Caco-2 (cell line): Measurements from ENCODE around the gene PKMYT1. TPM values are rescaled to one million over a fixed set of nuclear protein-coding genes. Genes with fewer than 3 reads are reported as not detected.

Experiments
- BruUV-seq: library from RNA; stranded (reverse); fragments of 400-500 nt; replicated peaks from 2 replicates; lab custom pipeline; 2021; lab: Mats Ljungman, UMichigan
- CTCF ChIA-PET: fragments of 300-600 bp; sonication (Branson Sonifier 250); formaldehyde crosslinking; loops from one replicate; lab custom pipeline; 2022; ENCODE audit warnings: antibody characterized with exemption; lab: Charles Lee
- POLR2A ChIA-PET: fragments of 300-600 bp; sonication (Branson Sonifier 250); formaldehyde crosslinking; loops from one replicate; lab custom pipeline; 2022; ENCODE audit warnings: antibody characterized with exemption; lab: Charles Lee
- DNase-seq, 2 experiments: peaks; one replicate each; pipeline versions ENCODE4 v3.0.0 to v3.0.0-alpha.2; 2020 to 2022
- H3K27me3 ChIP-seq: replicated peaks from 2 replicates; pipeline ENCODE4 v1.6.0; 2011; ENCODE audit warnings: low read length; ENCODE audit not compliant: control insufficient read depth, insufficient read depth
- H3K36me3 ChIP-seq: 2 replicates; pipeline ENCODE4 v1.5.1; 2011; ENCODE audit warnings: low read length; ENCODE audit not compliant: control insufficient read depth, insufficient read depth
- H3K4me1 ChIP-seq: fragments of 250-450 bp; sonication (Bioruptor Pico); 2 replicates; pipeline ENCODE4 v1.5.1; 2020; ENCODE audit warnings: mild to moderate bottlenecking
- H3K4me3 ChIP-seq: 2 replicates; pipeline ENCODE4 v1.5.1; 2011; ENCODE audit warnings: low read depth, mild to moderate bottlenecking, control low read depth, low read length
- H3K9me3 ChIP-seq: fragments of 250-450 bp; sonication (Bioruptor Pico); 2 replicates; pipeline ENCODE4 v1.5.1; 2020; ENCODE audit warnings: mild to moderate bottlenecking, moderate library complexity
- H3K27ac Mint-ChIP-seq: one replicate; pipeline ENCODE4 v1.8.0; 2022; ENCODE audit warnings: mixed read lengths; ENCODE audit not compliant: unreplicated experiment
- H3K27me3 Mint-ChIP-seq: one replicate; pipeline ENCODE4 v1.8.0; 2022; ENCODE audit warnings: mixed read lengths; ENCODE audit not compliant: insufficient read depth, unreplicated experiment
- H3K36me3 Mint-ChIP-seq: one replicate; pipeline ENCODE4 v1.8.0; 2022; ENCODE audit warnings: mild to moderate bottlenecking, mixed read lengths; ENCODE audit not compliant: insufficient read depth, unreplicated experiment
- H3K4me1 Mint-ChIP-seq: one replicate; pipeline ENCODE4 v1.8.0; 2022; ENCODE audit warnings: low read depth, mixed read lengths; ENCODE audit not compliant: unreplicated experiment
- H3K4me3 Mint-ChIP-seq: one replicate; pipeline ENCODE4 v1.8.0; 2022; ENCODE audit warnings: mild to moderate bottlenecking, moderate library complexity, mixed read lengths; ENCODE audit not compliant: unreplicated experiment
- H3K9me3 Mint-ChIP-seq: one replicate; pipeline ENCODE4 v1.8.0; 2022; ENCODE audit warnings: mixed read lengths; ENCODE audit not compliant: unreplicated experiment
- CTCF ChIP-seq, 2 experiments: fragments of 200-600 bp in 1 of 2; IDR thresholded peaks; 1 replicate in 1 of 2; 2 replicates in 1 of 2; pipeline versions ENCODE4 v1.5.1 to v1.8.0; 2011 to 2022; ENCODE audit warnings: antibody characterized with exemption in 1 of 2, control low read depth in 1 of 2, inconsistent platforms in 1 of 2, low read depth in 1 of 2, low read length in 1 of 2, mild to moderate bottlenecking in 1 of 2, moderate library complexity in 1 of 2; ENCODE audit not compliant: insufficient read depth in 1 of 2, severe bottlenecking in 1 of 2, unreplicated experiment in 1 of 2
- intact Hi-C: fragments of 100-400 bp; cut with micrococcal nuclease; formaldehyde crosslinking; loops from one replicate; pipeline ENCODE4 v1.10.0; 2022; ENCODE audit not compliant: unreplicated experiment
- total RNA-seq: library from RNA; stranded (reverse); gene quantifications from 2 replicates; pipeline ENCODE4 v1.2.3, GENCODE V29; 2022

Gene PKMYT1
- total RNA-seq, 1 experiment from 2014 or later = 73.7 TPM

GRCh38 chr16:3019594-3020246, 39.5 kb upstream of the PKMYT1 start:
- Mint-ChIP-seq H3K27ac (peak overlapping the region; percentile 89), H3K36me3 (peaks cover 48% of the 10 kb centered on the region), H3K9me3 (no peaks in the 10 kb centered on the region), H3K27me3 (no peaks in the 10 kb centered on the region), H3K4me1 (peaks cover 17% of the 10 kb centered on the region), H3K4me3 (peak overlapping the region; percentile 72)
- ChIA-PET CTCF (interaction anchor here (0.6 to 6.9 kb wide), 9 partner anchors 9 to 161 kb away, joined by 3 to 113 read pairs (median 7); no protein-coding TSS in a partner anchor), POLR2A (interaction anchor here (0.7 to 5.8 kb wide), 7 partner anchors 10 to 116 kb away, joined by 3 to 83 read pairs (median 4); partner anchors contain the start of gene ZNF213)
- no peak for DNase-seq
- Histone ChIP-seq H3K36me3 (0 out of 2 replicates have a peak, but pooled peaks cover 2% of the 10 kb centered on the region), H3K27me3 (no peaks in the 10 kb centered on the region), H3K9me3 (no peaks in the 10 kb centered on the region), H3K4me3 (peak overlapping the region; percentile 52), H3K4me1 (peaks cover 43% of the 10 kb centered on the region)
- no peak for TF ChIP-seq CTCF (IDR thresholded peaks at IDR 0.05; ENCODE audit: insufficient read depth in 1 of 2, low read depth in 1 of 2, low read length in 1 of 2, severe bottlenecking in 1 of 2, unreplicated experiment in 1 of 2)
- intact Hi-C loops = loop anchor here (1.0 kb wide), 1 partner anchor 9 kb away; no protein-coding TSS in a partner anchor
- no TSS peak for BruUV-seq

- no TSS peak for BruUV-seq
- Mint-ChIP-seq H3K36me3 (peaks cover 32% of the 10 kb centered on the region), H3K27ac (peak within 1 kb of the TSS; percentile 25), H3K9me3 (no peaks in the 10 kb centered on the region), H3K4me3 (peak within 1 kb of the TSS; percentile 56), H3K4me1 (peaks cover 16% of the 10 kb centered on the region), H3K27me3 (no peaks in the 10 kb centered on the region)
- Histone ChIP-seq H3K4me3 (no peak within 1 kb of the TSS), H3K9me3 (no peaks in the 10 kb centered on the region), H3K36me3 (0 out of 2 replicates have a peak, but pooled peaks cover 2% of the 10 kb centered on the region), H3K4me1 (peaks cover 42% of the 10 kb centered on the region), H3K27me3 (no peaks in the 10 kb centered on the region)
- ChIA-PET POLR2A (interaction anchor here (3.5 kb wide), 1 partner anchor 8 kb away, joined by 34 read pairs; no protein-coding TSS in a partner anchor), CTCF (interaction anchor here (6.9 kb wide), 1 partner anchor 13 kb away, joined by 113 read pairs; no protein-coding TSS in a partner anchor)
- intact Hi-C loops = no loop called here
- TF ChIP-seq CTCF (IDR thresholded peaks at IDR 0.05; ENCODE audit: insufficient read depth in 1 of 2, low read depth in 1 of 2, low read length in 1 of 2, severe bottlenecking in 1 of 2, unreplicated experiment in 1 of 2) = no peak
- DNase-seq = peak in 1 of 2 experiments; percentile 40
These were observed 37.7 kb upstream of the PKMYT1 start, which contains the start of gene CLDN6 for GRCh38 chr16:3017794-3018506. Gene CLDN6, minus strand, starts transcription at chr16:3018183. Its CDS starts 2,162 bp downstream, at chr16:3016021.

GRCh38 chr16:3017344-3017743, 37.1 kb upstream of the PKMYT1 start:
- Histone ChIP-seq H3K36me3 (0 out of 2 replicates have a peak, but pooled peaks cover 2% of the 10 kb centered on the region), H3K4me3 (no peak overlapping the region), H3K4me1 (peaks cover 42% of the 10 kb centered on the region), H3K9me3 (no peaks in the 10 kb centered on the region), H3K27me3 (no peaks in the 10 kb centered on the region)
- Mint-ChIP-seq H3K27me3 (no peaks in the 10 kb centered on the region), H3K4me1 (peaks cover 10% of the 10 kb centered on the region), H3K9me3 (no peaks in the 10 kb centered on the region), H3K36me3 (peaks cover 26% of the 10 kb centered on the region), H3K27ac (no peak overlapping the region), H3K4me3 (peak overlapping the region; percentile 44)
- BruUV-seq = no TSS peak
- no peak for TF ChIP-seq CTCF (IDR thresholded peaks at IDR 0.05; ENCODE audit: insufficient read depth in 1 of 2, low read depth in 1 of 2, low read length in 1 of 2, severe bottlenecking in 1 of 2, unreplicated experiment in 1 of 2)
- DNase-seq = no peak
- CTCF ChIA-PET = no interaction called here
- intact Hi-C loops = no loop called here
- POLR2A ChIA-PET = no interaction called here
